Natural killer cell (primary cell): ENCODE measurements around the gene VSIG8. TPM values are rescaled to one million over a fixed set of nuclear protein-coding genes. Genes with fewer than 3 reads are reported as not detected.

Experiments
- ATAC-seq, 3 donors: fragments of 150-1000 bp in 2 of 3; fragments of 200-7000 bp in 1 of 3; cut with Tn5 transposase; 1 replicate in 1 of 3; 2 replicates in 2 of 3; pipeline ENCODE4 v1.10.0; 2021; ENCODE audit warnings: mild to moderate bottlenecking in 2 of 3, moderate library complexity in 2 of 3
- DNase-seq, 2 donors: peaks; one replicate each; pipeline versions ENCODE4 v3.0.0 to v3.0.0-alpha.2; 2013 to 2021; ENCODE audit warnings: mixed read lengths in 1 of 2
- H3K27ac ChIP-seq: one replicate; pipeline ENCODE4 v1.5.1; 2013; ENCODE audit warnings: mild to moderate bottlenecking, low read length
- H3K27me3 ChIP-seq: one replicate; pipeline ENCODE4 v1.6.1; 2013; ENCODE audit warnings: low read length; ENCODE audit not compliant: control insufficient read depth, insufficient read depth
- H3K36me3 ChIP-seq: one replicate; pipeline ENCODE4 v1.6.1; 2013; ENCODE audit warnings: low read length; ENCODE audit not compliant: control insufficient read depth, insufficient read depth
- H3K4me1 ChIP-seq: one replicate; pipeline ENCODE4 v1.6.1; 2013; ENCODE audit warnings: low read length; ENCODE audit not compliant: control insufficient read depth, insufficient read depth
- H3K4me3 ChIP-seq: one replicate; pipeline ENCODE4 v1.5.1; 2013; ENCODE audit warnings: low read length
- H3K9me3 ChIP-seq: one replicate; pipeline ENCODE4 v1.6.1; 2013; ENCODE audit warnings: low read length; ENCODE audit not compliant: control insufficient read depth, insufficient read depth
- H3K27ac Mint-ChIP-seq, 2 donors: one replicate each; pipeline ENCODE4 v1.8.0; 2022; ENCODE audit warnings: mild to moderate bottlenecking in 2 of 2, mixed read lengths in 2 of 2, moderate library complexity in 1 of 2
- H3K27me3 Mint-ChIP-seq, 2 donors: one replicate each; pipeline ENCODE4 v1.8.0; 2022; ENCODE audit warnings: low read depth in 2 of 2, mixed read lengths in 2 of 2
- H3K36me3 Mint-ChIP-seq: one replicate; pipeline ENCODE4 v1.8.0; 2022; ENCODE audit warnings: mixed read lengths
- H3K4me1 Mint-ChIP-seq, 2 donors: one replicate each; pipeline ENCODE4 v1.8.0; 2022; ENCODE audit warnings: mixed read lengths in 2 of 2
- H3K4me3 Mint-ChIP-seq: one replicate; pipeline ENCODE4 v1.8.0; 2022; ENCODE audit warnings: mild to moderate bottlenecking, moderate library complexity, mixed read lengths
- H3K9me3 Mint-ChIP-seq, 2 donors: one replicate each; pipeline ENCODE4 v1.8.0; 2022; ENCODE audit warnings: mixed read lengths in 2 of 2
- CTCF ChIP-seq: fragments of 200-600 bp; IDR thresholded peaks from one replicate; pipeline ENCODE4 v1.8.0; 2022; ENCODE audit warnings: antibody characterized with exemption
- WGBS: methylation state at CpG from one replicate; pipeline ENCODE4 v1.1.7; 2013; ENCODE audit warnings: missing lambda C conversion rate; ENCODE audit not compliant: insufficient coverage; 5-methylcytosine and 5-hydroxymethylcytosine counted together
- intact Hi-C: fragments of 100-400 bp; cut with micrococcal nuclease; formaldehyde crosslinking; loops from one replicate; pipeline ENCODE4 v1.14.2; 2022
- total RNA-seq, 4 donors: library from RNA; stranded (reverse); fragments of 120-200 nt in 1 of 4; gene quantifications; one replicate each; pipeline versions ENCODE4 v1.2.3 to v1.2.4, GENCODE V29; 2013 to 2022

Gene VSIG8
- total RNA-seq, 3 donors from 2014 or later (not counting 1 experiment from before 2014, with no cell fraction given) = not detected

- DNase-seq (peak in 1 of 2 donors; percentile 37), ATAC-seq (no peak)
- Histone ChIP-seq H3K36me3 (no peaks in the 10 kb centered on the region), H3K27ac (peak overlapping the region; percentile 81), H3K27me3 (no peaks in the 10 kb centered on the region), H3K9me3 (no peaks in the 10 kb centered on the region), H3K4me1 (peaks cover 14% of the 10 kb centered on the region), H3K4me3 (no peak overlapping the region)
- Mint-ChIP-seq H3K9me3 (no peaks in the 10 kb centered on the region), H3K4me3 (peak overlapping the region; percentile 86), H3K27ac (peak overlapping the region; percentile 79 to 85), H3K4me1 (peaks cover 19 to 28% of the 10 kb centered on the region in 2 donors), H3K36me3 (no peaks in the 10 kb centered on the region), H3K27me3 (peaks cover 0 to 3% of the 10 kb centered on the region in 2 donors)
- 58% methylated on average over 4 of the region's 6 CpGs for WGBS
- intact Hi-C loops = loop anchor here (5.0 kb wide), 1 partner anchor 51 kb away; the partner anchor contains the start of gene FCRL6
- TF ChIP-seq CTCF = no peak
Measured at GRCh38 chr1:159853417-159854115, 8.9 kb downstream of the VSIG8 start.

- Mint-ChIP-seq H3K36me3 (no peaks in the 10 kb centered on the region), H3K9me3 (no peaks in the 10 kb centered on the region), H3K27me3 (peaks cover 0 to 7% of the 10 kb centered on the region in 2 donors), H3K27ac (no peak overlapping the region), H3K4me3 (no peak overlapping the region), H3K4me1 (peaks cover 27 to 28% of the 10 kb centered on the region in 2 donors)
- peak in 1 of 2 donors; percentile 32 for DNase-seq
- Histone ChIP-seq H3K36me3 (no peaks in the 10 kb centered on the region), H3K27ac (no peak overlapping the region), H3K9me3 (no peaks in the 10 kb centered on the region), H3K27me3 (no peaks in the 10 kb centered on the region), H3K4me3 (no peak overlapping the region), H3K4me1 (peaks cover 14% of the 10 kb centered on the region)
- 100% methylated on average over 1 of the region's 1 CpG for WGBS
- no peak for TF ChIP-seq CTCF
- no peak for ATAC-seq
- intact Hi-C loops = loop anchor here (5.0 kb wide), 1 partner anchor 49 kb away; the partner anchor contains the start of gene FCRL6
Measured at GRCh38 chr1:159851407-159851806, 11.1 kb downstream of the VSIG8 start.

- Histone ChIP-seq H3K4me3 (no peak overlapping the region), H3K9me3 (no peaks in the 10 kb centered on the region), H3K4me1 (peaks cover 7% of the 10 kb centered on the region), H3K27ac (no peak overlapping the region), H3K36me3 (no peaks in the 10 kb centered on the region), H3K27me3 (no peaks in the 10 kb centered on the region)
- intact Hi-C loops = loop anchor here (5.0 kb wide), 1 partner anchor 47 kb away; the partner anchor contains the start of gene FCRL6
- ATAC-seq (no peak), DNase-seq (no peak)
- no peak for TF ChIP-seq CTCF
- Mint-ChIP-seq H3K9me3 (no peaks in the 10 kb centered on the region), H3K36me3 (no peaks in the 10 kb centered on the region), H3K4me3 (no peak overlapping the region), H3K4me1 (peaks cover 21 to 22% of the 10 kb centered on the region in 2 donors), H3K27me3 (peaks cover 0 to 8% of the 10 kb centered on the region in 2 donors), H3K27ac (no peak overlapping the region)
- 60% methylated on average over 2 of the region's 2 CpGs for WGBS
Measured at GRCh38 chr1:159849626-159850366, 12.7 kb downstream of the VSIG8 start.
